SKM-1 (cell line): Measurements from ENCODE around the gene TMEM106B.
"Not testable (repeated sequence)": the region's sequence is repeated elsewhere in the genome, so short reads cannot be mapped to it uniquely, and the experiment has no call there.

Experiments
- DNase-seq: peaks from one replicate; lab custom pipeline; 2025; ENCODE audit not compliant: unreplicated experiment; lab: John Stamatoyannopoulos, UW

TMEM106B gene

GRCh38 chr7:12211054-12211710 is at the start of gene TMEM106B:
TMEM106B (plus strand) TSS chr7:12211294; CDS start chr7:12214811, 3,517 bp downstream.
- peak; percentile 89 for DNase-seq

- DNase-seq, result no peak
Measured at GRCh38 chr7:12162415-12163113, 48.5 kb upstream of the TMEM106B start.

GRCh38 chr7:12168065-12168464 is 43.0 kb upstream of the TMEM106B start:
- DNase-seq, result not testable (repeated sequence)

GRCh38 chr7:12169981-12170820 is 40.9 kb upstream of the TMEM106B start:
- DNase-seq, result not testable (repeated sequence)

GRCh38 chr7:12173671-12174070 is 37.4 kb upstream of the TMEM106B start:
- no peak for DNase-seq

GRCh38 chr7:12174931-12175330 is 36.2 kb upstream of the TMEM106B start:
- DNase-seq, result no peak

GRCh38 chr7:12178317-12178716 is 32.8 kb upstream of the TMEM106B start:
- DNase-seq, result no peak

- no peak for DNase-seq
Measured at GRCh38 chr7:12194426-12194825, 16.7 kb upstream of the TMEM106B start.

- DNase-seq, result no peak
Measured at GRCh38 chr7:12196386-12196785, 14.7 kb upstream of the TMEM106B start.

- DNase-seq, result no peak
Measured at GRCh38 chr7:12199363-12199762, 11.7 kb upstream of the TMEM106B start.

GRCh38 chr7:12207046-12207445 is 4.0 kb upstream of the TMEM106B start:
- DNase-seq, result no peak

GRCh38 chr7:12209221-12209620 is 1.9 kb upstream of the TMEM106B start:
- DNase-seq, result no peak

- DNase-seq, result no peak
Measured at GRCh38 chr7:12210179-12211053, 678 bp upstream of the TMEM106B start.

- DNase-seq, result no peak
Measured at GRCh38 chr7:12211711-12212485, 804 bp downstream of the TMEM106B start.

GRCh38 chr7:12217311-12217710 is 6.2 kb downstream of the TMEM106B start:
- DNase-seq, result no peak

GRCh38 chr7:12220389-12221046 is 9.4 kb downstream of the TMEM106B start:
- no peak for DNase-seq

GRCh38 chr7:12221414-12221813 is 10.3 kb downstream of the TMEM106B start:
- DNase-seq, result no peak

- DNase-seq, result peak; percentile 22
Measured at GRCh38 chr7:12222889-12223579, 11.9 kb downstream of the TMEM106B start.

GRCh38 chr7:12225017-12225416 is 13.9 kb downstream of the TMEM106B start:
- DNase-seq, result not testable (repeated sequence)
